Spleen (tissue), 7 donors: ENCODE measurements around the gene E4F1.

Experiments used
- POLR2A ChIP-seq, 3 donors: fragments of 450-650 bp; IDR thresholded peaks; one replicate each; pipeline ENCODE4 v1.5.1; 2017; ENCODE audit warnings: antibody characterized with exemption in 3 of 3, mild to moderate bottlenecking in 1 of 3
- POLR2AphosphoS5 ChIP-seq, 3 donors: sonication (generic); formaldehyde crosslinking; IDR thresholded peaks; one replicate each; pipeline ENCODE4 v1.5.1; 2017; ENCODE audit warnings: antibody characterized with exemption in 3 of 3
- TF ChIP-seq, protein P1 (sequence below), 11 experiments: fragments of 200-600 bp in 7 of 11; fragments of 450-650 bp in 4 of 11; sonication (generic) in 4 of 11; IDR thresholded peaks in 8 of 11; conservative IDR thresholded peaks in 3 of 11; 1 replicate in 7 of 11; 2 replicates in 4 of 11; pipeline versions ENCODE4 v1.4.0 to v1.8.0; 2016 to 2021; ENCODE audit warnings: antibody characterized with exemption in 11 of 11, inconsistent platforms in 4 of 11, mild to moderate bottlenecking in 1 of 11
- donor health status: DM: no; HTN: no; CAD: no; lungs with moderate emphysema.
- donor health status: DM: no; HTN: no; CAD: no.
- donor health status: DM: no; HTN: no; CAD: no.

DNA sequence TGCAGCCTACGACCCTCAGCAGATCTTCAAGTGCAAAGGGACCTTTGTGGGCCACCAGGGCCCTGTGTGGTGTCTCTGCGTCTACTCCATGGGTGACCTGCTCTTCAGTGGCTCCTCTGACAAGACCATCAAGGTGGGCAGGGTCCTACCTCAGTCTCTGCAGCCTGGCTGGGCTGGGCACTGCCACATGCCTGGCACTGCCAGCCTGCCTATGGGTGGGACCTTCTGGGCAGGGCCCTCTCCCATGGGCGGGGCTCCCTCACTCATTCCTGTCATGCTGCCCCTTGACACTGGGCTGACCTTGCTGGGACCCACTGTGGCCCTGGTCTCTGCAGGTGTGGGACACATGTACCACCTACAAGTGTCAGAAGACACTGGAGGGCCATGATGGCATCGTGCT is 49.5 kb upstream of the E4F1 start:
- TF ChIP-seq POLR2AphosphoS5 (IDR thresholded peaks at IDR 0.05) (no peak), POLR2A (IDR thresholded peaks at IDR 0.05) (no peak)
- TF ChIP-seq, protein P1, sequence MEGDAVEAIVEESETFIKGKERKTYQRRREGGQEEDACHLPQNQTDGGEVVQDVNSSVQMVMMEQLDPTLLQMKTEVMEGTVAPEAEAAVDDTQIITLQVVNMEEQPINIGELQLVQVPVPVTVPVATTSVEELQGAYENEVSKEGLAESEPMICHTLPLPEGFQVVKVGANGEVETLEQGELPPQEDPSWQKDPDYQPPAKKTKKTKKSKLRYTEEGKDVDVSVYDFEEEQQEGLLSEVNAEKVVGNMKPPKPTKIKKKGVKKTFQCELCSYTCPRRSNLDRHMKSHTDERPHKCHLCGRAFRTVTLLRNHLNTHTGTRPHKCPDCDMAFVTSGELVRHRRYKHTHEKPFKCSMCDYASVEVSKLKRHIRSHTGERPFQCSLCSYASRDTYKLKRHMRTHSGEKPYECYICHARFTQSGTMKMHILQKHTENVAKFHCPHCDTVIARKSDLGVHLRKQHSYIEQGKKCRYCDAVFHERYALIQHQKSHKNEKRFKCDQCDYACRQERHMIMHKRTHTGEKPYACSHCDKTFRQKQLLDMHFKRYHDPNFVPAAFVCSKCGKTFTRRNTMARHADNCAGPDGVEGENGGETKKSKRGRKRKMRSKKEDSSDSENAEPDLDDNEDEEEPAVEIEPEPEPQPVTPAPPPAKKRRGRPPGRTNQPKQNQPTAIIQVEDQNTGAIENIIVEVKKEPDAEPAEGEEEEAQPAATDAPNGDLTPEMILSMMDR (IDR thresholded peaks at IDR 0.05 in 8 of 11, conservative IDR thresholded peaks at IDR 0.05 in 3 of 11) = no peak
